ENCODE results near the gene GID4.
"Not testable (repeated sequence)": the region's sequence is repeated elsewhere in the genome, so short reads cannot be mapped to it uniquely, and the experiment has no call there.

Gene GID4

DNA sequence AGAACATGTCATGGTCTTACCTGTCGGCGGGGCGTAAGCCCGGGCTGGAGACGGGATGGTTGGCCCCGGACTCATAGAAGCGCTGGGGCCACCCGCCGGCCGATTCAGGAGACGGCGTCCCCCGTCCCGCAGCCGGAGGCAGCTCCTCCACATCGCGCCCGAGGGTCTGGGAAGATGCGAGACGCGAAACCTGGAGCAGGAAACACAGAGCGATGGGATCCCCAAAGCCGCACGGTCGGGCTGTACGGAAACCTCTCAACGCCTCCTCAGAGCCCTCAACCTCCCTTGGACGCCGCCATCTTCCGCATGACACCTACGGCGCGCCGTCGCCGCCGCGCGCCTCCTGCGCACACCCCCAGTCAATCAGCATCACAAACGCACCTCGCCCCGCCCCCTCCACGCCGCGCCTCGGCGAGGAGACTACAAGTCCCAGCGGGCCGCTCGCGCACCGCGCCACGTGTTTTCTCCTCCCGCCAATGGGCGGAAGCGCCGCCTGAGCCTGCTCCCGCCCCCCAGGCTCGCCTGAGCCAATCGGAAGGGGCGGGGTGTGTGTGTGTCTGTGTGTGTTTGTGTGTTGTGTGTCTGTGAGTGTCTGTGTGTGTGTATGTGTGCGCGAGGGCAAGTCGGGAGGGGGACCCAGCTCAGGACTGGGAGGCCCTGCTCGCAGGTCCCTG is at the start of gene GID4, which contains the start of gene ATPAF2:
TSS of gene GID4 (plus strand) at position 548 of the 674 bp plus-strand sequence. CDS start at position 605, 57 bp downstream.
TSS of gene ATPAF2 (minus strand) at position 308 of the 674 bp plus-strand sequence. CDS start at position 153, 155 bp downstream.
- peak; percentile 85 for DNase-seq

DNA sequence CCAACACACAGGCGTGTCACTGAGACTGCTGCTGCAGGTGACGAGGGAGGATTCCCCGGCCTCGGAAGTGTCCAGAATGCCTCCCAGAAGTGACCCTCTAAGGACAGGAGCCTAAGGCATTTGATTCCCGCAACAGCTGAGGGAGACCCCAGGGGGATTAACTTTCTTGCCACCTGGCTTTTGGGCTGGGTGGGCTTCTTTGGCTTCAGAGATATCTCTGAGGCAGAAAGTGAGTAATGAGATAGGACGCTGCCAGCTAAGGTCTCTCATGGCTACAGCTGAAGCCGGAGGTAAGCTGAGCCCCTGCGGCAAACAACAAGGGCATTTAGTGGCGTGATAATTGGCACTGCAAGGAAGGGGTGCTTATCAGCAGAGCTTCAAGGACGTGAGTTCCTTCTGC is 49.6 kb upstream of the GID4 start:
- no peak for DNase-seq

DNA sequence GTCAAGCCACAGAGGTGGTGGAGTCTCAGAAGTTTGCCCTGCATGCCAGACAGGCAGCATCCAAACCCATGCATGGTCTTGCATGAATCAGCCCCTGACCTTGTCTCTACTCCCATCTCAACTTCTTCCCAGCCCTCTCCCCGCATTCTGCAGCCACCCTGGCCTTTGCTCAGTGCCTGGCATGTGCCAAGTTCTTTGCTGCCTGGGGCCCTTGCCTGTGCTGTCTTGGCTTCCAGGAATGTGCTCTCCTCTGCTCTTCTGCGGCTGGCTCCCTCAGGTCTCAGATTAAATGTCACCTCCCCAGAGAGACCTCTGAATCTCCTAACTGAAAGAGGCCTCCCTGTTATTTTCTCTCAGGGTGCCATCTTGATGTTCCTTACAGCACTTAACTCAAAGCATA is 48.9 kb upstream of the GID4 start:
- DNase-seq, result no peak

DNA sequence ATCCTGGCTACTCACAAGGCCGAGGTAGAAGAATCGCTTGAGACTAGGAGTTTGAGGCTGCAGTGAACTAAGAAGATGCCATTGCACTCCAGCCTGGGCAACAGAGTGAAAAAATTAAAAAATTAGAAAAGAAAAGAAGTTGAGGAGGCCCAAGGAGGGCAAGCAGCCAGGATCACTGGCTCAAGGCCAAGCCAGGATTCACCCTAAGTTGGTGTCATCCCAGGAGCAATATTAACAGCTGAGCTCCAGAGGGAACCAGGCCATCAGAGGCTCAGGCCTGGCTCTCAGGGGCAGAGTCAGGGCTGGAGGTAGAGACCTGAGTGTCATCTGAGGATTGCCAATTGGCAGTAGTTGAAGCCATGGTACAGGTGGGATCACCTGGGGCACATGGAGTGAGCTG is 45.8 kb upstream of the GID4 start:
- no peak for DNase-seq

DNA sequence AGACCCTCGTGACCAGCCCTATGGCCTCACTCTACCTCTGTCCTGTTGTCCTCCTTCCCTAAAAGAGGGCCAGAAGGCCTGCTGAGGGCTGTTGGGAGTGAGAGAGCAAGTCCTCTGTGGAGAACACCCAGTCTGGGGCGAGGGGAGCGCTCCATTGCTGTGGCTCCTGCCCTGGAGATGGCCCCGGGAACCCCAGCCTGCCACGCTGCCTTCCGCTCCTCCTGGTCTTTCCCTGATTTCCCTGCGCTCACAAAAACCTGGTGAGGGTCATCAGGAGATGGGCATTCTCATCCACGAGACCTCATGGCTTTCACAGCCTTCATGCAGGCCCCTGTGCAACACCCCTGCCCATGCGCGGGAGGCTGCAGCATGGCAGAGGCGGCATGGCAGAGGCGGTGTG is 45.4 kb upstream of the GID4 start:
- no peak for DNase-seq

DNA sequence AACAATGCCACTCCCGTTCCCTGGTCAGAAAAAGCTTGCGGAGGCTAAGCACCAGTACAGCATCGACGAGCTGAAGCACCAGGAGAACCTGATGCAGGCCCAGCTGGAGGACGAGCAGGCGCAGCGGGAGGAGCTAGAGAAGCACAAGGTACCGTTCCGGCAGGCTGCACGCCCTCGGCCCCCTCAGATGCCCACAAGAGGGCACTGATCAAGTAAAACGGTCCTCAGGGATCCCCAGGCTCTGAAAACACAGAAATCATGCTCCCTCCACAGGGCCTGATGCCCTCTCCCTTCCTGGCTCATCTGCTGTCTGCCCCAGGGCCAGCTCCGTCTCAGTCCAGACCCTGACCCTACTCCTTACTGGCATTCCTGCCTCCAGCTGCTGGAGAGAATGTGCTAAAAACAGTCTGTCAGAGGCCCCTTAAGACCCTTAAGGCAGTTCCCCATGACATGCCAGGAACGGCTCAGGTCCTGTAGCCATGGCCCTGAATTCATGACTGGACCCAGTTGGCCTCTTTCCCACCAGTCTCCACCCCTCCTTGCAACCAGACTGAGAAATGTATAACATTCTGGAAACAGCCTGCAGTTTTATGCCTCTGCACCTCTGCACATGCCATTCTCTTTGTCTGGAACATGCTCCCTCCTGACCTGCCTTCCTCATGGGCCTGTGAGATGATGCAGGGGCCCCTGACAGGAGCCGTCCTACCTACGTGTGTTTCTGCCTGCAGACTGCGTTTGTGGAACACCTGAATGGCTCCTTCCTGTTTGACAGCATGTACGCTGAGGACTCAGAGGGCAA is 44.7 kb upstream of the GID4 start:
- no peak for DNase-seq

DNA sequence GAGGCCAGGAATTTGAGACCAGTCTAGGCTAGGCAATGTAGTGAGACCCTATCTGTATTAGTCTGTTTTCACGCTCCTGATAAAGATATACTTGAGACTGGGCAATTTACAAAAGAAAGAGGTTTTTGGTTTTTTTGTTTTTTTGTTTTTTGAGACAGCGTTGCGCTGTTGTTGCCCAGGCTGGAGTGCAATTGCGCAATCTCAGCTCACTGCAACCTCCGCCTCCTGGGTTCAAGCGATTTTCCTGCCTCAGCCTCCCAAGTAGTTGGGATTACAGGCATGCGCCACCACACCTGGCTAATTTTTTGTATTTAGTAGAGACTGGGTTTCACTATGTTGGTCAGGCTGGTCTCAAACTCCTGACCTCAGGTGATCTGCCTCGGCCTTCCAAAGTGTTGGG is 43.3 kb upstream of the GID4 start:
- DNase-seq, result not testable (repeated sequence)

DNA sequence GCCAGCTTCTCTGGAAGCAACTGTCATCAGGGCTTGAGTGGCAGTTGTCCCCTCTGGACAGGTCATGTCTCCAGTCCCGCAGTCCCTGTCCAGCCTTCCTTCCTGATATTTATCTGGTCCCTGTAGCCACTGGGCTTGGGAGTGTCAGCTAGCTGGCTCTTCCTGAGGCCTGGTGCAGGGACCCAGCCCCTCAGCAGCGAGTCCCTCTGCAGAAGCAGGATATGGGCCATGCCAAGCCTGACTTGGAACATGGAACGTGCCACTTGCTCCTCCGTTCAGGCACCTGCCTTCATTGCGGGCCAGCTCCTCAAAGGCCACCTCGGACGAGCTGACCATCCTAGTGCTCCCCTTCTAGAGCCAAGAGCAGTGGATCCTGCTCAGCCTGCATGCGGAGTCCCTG is 40.3 kb upstream of the GID4 start:
- DNase-seq, result no peak

DNA sequence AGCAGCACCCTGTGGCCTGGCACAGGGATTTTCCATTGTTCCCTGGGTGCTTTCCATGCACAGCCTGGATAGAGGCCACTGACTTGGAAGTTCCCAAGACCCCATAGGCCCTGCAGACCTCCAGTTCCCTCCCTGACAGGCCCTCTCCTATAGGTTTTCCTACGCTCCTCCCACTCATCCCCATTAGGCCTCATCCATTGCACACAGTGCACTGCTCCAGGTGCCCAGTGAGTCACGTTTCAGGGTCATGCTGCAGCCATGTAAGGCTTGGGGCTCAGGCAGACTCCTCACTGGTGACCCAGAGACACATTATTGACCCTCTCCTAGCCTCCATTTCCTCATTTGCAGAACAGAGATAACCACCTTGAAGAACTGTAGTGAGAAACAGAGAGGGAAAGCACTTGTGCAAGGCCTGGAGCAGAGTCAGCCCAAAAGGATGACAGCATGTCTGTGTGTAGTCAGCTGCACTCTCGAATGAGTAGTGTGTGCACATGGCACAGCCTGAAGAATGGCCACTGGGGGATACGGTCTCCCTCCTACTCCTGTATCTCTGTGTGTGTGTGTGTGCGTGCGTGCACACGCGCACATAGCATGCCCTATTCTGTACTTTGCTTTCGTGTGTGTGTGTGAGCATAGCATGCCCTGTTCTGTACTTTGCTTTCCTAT is 39.7 kb upstream of the GID4 start:
- no peak for DNase-seq

DNA sequence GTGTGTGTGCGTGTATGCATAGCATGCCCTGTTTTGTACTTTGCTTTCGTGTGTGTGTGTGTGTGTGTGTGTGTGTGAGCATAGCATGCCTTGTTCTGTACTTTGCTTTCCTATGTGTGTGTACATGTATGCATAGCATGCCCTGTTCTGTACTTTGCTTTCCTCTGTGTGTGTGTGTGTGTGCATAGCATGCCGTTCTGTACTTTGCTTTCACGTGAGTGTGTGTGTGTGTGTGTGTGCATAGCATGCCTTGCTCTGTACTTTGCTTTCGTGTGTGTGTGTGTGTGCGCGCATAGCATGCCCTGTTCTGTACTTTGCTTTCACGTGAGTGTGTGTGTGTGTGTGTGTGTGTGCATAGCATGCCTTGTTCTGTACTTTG is 39.2 kb upstream of the GID4 start:
- DNase-seq, result no peak

DNA sequence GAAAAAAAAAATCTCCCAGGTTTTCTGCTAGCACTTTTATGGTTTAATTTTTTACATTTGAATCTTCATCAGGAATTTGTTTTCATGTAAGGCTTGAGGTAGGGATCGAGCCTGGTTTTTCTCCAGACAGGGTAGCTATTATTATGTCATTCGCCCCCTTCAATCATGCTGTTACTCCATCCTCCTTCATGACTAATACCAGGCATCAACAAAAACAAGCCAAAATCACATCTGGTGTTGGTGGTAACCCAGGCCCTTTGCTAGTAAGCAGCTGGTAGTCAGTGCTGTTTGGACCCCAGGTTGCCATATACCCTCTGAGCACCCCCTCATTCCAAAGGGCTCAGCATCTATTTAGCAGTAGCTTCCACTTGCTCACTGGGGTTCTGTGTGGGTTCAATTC is 37.0 kb upstream of the GID4 start:
- DNase-seq, result no peak

DNA sequence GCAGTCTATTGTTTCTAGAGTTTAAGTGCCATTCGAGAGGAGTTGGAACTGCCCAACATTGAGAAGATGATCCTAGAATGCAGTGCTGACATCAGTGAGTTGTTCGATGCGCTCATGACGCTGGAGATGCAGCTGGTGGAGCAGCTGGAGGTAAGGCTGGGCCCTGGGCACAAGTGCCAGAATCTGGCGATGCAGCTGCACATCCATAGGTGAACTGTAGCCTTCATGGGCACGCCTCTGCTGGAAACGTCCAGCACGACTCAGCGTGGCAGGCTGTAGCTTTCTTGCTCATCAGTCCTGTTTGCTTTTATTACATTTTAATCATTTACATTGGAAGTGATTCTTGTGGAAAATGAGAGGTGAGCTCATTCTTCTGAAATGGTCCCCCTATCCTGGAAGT is 34.9 kb upstream of the GID4 start:
- DNase-seq, result peak; percentile 18

DNA sequence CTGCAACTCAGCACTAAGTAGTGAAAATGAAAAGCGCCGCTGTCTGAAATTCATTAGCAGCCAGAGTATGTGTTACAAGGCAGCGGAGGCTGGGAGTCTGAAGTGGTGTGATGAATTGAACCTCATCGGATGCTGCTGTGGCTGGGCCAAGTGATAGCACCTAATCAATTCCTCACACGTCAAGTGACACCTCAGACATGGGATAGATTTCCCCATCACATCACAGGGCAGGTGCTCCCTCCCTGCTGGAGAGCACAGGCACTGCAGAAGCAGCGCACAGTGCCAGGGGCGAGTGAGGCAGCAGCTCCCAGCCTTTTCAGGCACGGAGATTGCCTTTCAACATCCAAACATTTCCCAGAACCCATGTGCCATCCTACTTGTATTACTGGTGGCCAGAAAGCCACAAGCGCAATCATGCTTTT is 34.3 kb upstream of the GID4 start:
- no peak for DNase-seq

DNA sequence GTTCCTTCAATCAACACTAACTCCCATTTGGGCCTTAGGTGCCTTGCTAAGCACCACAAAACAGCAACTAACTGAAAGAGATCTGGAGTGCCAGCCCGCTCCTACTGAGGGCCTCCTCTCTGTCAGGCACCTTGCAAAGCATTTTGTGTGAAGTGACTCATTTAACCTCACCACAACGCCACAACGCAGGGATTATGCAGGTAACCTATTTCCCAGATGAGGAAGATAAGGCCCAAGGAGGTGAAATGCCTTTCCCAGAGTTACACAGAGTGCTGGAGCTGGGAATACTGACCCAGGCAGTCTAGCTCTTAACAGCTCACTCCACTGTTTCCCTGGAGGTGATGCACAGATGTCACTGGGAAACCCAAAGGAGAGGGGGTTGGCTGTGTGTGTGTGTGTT is 33.7 kb upstream of the GID4 start:
- DNase-seq, result no peak

DNA sequence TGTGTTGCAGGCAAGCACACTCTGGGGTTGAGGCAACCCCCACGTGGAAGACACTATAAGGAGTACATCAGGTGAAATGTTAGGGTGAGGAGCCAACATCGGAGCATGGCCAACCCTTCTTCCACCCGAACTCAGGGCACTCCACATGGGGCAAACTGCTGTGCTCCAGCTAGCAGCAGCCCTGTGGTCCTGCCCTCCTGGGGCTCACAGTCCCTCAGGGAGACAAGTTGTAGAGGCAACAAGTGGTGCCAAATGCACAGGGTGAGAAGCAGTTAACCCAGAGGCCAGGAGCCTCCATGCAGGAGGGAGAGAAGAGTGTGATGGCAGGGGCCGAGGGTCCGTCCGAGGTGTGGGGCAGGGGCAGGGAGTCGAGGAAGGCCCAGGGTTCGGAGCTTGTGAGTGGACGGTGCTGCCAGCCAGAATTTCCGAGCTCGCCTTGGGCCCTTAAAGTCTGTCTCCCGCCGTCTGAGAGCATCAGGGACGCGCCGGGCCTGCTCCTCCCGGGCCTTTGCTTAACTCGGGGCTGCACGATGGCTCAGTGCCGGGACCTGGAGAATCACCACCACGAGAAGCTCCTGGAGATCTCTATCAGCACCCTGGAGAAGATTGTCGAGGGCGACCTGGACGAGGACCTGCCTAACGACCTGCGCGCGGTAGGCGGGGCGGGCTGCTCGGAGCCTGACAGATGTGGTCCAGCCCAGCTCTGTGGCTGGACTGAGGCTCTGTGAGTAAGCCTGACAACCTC is 32.5 kb upstream of the GID4 start:
- DNase-seq, result no peak

DNA sequence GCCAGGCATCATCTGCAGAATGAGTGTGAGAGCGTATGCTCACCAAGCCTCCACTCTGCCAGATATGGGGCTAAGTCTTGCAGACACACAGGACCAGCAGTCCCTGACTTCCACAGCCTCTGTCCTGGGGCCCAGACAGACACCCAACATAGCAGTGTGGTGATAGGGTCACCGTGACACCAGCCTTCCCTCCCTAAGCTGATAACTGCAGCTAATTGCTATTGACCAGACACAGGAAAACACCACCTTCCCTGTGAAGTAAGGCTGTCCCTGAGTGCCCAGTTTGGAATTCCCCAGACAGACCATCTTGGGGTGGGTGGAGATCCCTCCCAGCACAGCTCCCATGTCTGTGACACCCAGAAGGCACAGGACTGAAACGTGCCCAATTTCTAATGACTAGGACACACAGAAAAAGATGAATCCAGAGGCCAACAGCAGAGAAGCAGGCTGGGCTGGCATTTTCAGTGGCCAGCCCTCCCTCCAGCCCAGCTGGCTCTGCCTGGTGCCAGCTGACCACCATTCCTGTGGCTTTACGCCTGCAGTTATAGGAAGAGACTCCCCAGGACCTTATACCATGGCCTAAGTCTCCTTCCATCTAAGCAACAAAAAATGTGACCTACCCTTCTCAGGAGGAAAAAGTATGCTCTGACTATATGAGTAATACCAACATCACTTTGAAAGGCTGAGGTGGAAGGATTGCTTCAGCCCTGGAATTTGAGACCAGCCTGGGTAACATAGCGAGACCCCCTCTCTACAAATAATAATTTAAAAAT is 30.5 kb upstream of the GID4 start:
- DNase-seq, result no peak

DNA sequence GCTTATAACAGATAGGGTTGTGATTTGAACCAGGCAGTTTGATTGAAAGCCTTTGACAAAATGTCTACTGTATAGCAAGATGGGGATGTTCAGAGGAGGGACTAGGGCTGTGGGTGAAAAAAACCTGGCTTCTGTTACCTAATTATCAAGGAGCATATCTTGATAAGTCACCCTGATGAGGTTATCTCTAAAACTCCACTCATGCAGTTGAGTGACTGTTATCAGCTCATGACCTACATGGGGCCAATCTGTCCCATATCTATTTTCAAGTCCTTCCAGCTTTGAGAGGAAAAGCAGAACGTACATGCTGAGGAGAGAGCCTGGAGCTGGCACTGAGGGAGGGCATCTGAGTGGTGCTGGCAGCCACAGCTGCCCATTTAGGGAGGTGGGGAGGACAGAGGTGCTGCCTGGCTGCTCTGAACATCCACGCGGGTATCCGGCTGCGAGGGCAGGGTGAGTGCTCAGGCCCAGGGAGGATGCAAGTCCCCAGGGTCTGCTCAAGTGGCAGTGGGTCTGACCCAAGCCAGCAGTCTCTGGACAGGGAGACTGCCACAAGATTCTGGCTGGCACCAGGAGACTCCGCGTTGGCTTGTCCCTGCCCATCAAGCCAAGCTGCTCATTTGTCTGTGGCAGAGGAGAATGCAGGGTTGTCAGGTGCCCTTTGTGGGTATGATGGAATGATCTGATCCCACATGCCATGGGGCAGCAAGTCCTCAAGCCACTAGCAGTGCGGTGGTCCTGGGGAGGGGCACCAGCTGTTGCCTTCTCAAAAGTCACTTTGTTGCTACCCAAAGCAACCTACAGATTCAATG is 29.4 kb upstream of the GID4 start:
- no peak for DNase-seq

DNA sequence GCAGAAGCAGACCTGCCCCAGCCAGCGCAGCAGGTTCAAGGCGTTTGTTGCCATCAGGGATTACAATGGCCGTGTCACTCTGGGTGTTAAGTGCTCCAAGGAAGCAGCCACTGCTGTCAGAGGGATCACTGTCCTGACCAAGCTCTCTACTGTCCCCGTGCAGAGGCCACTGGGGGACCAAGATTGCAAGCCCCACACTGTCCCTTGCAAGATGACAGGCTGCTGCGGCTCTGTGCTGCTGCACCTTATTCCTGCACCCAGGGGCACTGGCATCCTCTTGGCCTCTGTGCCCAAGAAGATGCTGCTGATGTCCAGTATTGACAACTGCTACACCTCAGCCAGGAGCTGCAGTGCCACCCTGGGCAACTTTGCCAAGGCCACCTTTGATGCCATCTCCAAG is 27.9 kb upstream of the GID4 start:
- DNase-seq, result no peak

DNA sequence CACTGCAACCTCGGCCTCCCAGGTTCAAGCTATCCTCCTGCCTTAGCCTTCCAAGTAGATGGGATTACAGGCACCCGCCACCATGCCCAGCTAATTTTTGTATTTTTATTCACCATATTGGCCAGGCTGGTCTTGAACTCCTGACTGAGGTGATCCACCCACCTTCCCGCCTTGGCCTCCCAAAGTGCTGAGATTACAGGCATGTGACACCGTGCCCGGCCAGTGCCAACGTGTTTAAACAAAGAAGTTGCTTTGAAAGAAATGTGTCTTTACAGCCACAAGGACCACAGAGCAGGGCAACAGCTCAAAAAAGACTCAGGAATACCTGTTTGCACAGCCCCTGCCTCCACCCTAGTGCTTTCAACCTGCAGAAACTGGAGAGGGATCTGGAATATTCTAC is 25.2 kb upstream of the GID4 start:
- DNase-seq, result no peak

DNA sequence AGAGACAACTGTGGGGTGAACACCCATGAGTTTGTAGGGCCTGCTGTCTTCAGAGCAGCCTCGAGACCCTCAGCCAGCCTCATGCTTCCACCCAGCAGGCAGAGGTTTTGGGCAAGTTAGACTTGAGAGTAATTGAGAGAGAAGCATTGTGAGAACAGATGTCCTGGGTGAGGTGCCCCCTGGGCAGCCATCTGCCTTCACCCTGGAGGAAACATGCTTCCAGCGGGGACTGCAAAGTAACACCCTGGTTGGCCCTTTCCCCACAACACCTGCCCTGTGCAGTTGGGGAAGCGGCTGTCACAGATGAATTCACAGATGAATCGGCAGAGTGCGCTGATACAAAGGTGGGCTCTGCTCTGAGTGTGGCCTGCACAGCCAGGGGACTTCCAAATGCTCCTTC is 23.6 kb upstream of the GID4 start:
- no peak for DNase-seq

DNA sequence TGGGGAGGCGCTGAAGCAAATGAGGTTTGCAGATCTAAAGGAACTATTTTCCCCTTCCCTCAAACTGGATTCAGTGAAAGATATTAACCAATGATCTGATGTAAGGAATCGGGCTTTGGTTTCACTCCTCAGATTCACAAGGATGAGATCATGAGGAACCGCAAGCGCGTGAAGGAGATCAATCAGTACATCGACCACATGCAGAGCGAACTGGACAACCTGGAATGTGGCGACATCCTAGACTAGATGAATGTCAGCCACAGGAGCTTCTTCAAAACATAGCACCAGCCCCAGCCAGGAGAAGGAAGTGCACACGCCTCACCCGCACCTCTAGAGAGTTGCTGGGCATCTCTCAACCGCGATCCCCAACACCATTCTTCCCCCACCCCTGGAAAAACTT is 22.8 kb upstream of the GID4 start:
- no peak for DNase-seq

DNA sequence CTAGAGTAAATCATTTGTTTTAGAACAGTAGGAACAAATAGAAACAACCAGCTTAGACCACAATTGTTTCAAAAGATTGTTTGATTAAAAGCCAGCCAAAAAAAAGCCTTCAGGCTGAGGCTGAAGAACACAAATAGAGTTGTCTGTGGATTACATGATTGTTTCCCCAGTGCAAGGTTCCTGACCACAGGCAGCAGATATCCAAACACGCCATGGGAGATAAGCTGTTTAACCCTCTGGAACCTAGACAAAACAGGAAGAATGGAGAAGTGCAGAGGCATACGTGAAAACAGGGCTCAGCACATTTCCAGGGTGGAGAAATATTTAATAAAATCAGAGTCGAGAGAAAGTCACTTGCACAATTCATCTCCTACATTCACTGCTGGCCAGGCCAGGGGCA is 21.2 kb upstream of the GID4 start:
- no peak for DNase-seq
